ENCODE data around the gene FBXO31. TPM values are rescaled to one million over a fixed set of nuclear protein-coding genes. Genes with fewer than 3 reads are reported as not detected.
"Not testable (repeated sequence)": the region's sequence is repeated elsewhere in the genome, so short reads cannot be mapped to it uniquely, and the experiment has no call there.

Gene FBXO31
- total RNA-seq, 1 experiment from 2014 or later: 53.9 TPM

DNA sequence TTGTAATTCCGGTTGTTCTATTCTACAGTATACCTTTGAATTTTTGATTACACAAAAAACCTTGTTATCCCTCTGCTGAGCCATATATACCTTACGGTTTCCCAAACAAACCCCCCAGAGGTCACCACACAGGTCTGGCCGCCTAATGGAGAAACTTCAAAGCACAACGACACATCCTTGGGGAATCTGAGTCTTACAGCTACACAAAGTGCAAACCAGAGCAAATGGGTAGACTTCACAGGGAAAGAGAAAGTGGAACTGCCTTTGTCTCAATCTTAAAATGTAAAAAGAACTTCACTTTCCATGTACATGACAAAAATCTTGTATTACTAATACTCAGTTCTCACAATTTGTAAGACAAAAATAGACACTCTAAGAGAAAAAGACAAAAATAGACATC lies 2.7 kb downstream of the FBXO31 start:
- peak overlapping the region; percentile 88 for H3K4me3 Mint-ChIP-seq (ENCODE audit: unreplicated experiment)
- H3K9me3 Mint-ChIP-seq (ENCODE audit: unreplicated experiment): no peaks in the 10 kb centered on the region
- H3K27me3 Mint-ChIP-seq (ENCODE audit: insufficient read depth, unreplicated experiment): no peaks in the 10 kb centered on the region
- ChIA-PET POLR2A (interaction anchor here (0.6 to 4.8 kb wide), 4 partner anchors 13 to 84 kb away, joined by 3 to 101 read pairs (median 36); partner anchors contain the start of genes C16orf95 and MAP1LC3B), CTCF (interaction anchor here (0.7 to 2.0 kb wide), 4 partner anchors 9 to 852 kb away, joined by 3 to 8 read pairs (median 4); no protein-coding TSS in a partner anchor)
- TF ChIP-seq CTCF (IDR thresholded peaks at IDR 0.05; ENCODE audit: unreplicated experiment): no peak
- intact Hi-C loops (cut with micrococcal nuclease): no loop called here
- H3K27ac Mint-ChIP-seq (ENCODE audit: low read depth, unreplicated experiment): peak overlapping the region; percentile 39
- BruUV-seq (replicated peaks): TSS peak; percentile 36
- peaks cover 14% of the 10 kb centered on the region for H3K4me1 Mint-ChIP-seq (ENCODE audit: insufficient read depth, unreplicated experiment)
- no peak for DNase-seq (ENCODE audit: unreplicated experiment)
- peaks cover 22% of the 10 kb centered on the region for H3K36me3 Mint-ChIP-seq (ENCODE audit: insufficient read depth, unreplicated experiment)

DNA sequence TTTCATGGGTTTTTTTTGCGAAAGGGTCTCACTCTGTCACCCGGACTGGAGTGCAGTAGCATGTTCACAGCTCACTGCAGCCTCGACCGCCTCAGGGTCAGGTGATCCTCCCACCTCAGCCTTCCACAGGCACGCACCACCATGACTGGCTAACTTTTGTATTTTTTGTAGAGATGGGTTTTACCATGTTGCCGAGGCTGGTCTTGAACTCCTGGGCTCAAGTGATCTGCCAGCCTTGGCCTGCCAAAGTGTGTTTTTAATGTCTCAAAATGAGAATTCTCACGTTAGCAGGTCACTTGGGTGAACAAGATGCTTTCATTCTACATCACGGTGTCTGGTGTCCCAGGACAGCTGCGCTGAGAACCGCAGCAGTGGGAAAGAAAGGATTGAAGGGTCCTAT lies 3.2 kb downstream of the FBXO31 start:
- Mint-ChIP-seq H3K4me3 (ENCODE audit: unreplicated experiment) (peak overlapping the region; percentile 88), H3K36me3 (ENCODE audit: insufficient read depth, unreplicated experiment) (peaks cover 20% of the 10 kb centered on the region), H3K27ac (ENCODE audit: low read depth, unreplicated experiment) (peak overlapping the region; percentile 39), H3K9me3 (ENCODE audit: unreplicated experiment) (no peaks in the 10 kb centered on the region), H3K27me3 (ENCODE audit: insufficient read depth, unreplicated experiment) (no peaks in the 10 kb centered on the region), H3K4me1 (ENCODE audit: insufficient read depth, unreplicated experiment) (peaks cover 16% of the 10 kb centered on the region)
- no TSS peak for BruUV-seq (replicated peaks)
- ChIA-PET POLR2A (interaction anchor here (0.7 to 4.8 kb wide), 3 partner anchors 13 to 70 kb away, joined by 3 to 101 read pairs (median 69); partner anchors contain the start of genes C16orf95 and MAP1LC3B), CTCF (interaction anchor here (1.2 kb wide), 1 partner anchor 15 kb away, joined by 3 read pairs; no protein-coding TSS in a partner anchor)
- no peak for DNase-seq (ENCODE audit: unreplicated experiment)
- TF ChIP-seq CTCF (IDR thresholded peaks at IDR 0.05; ENCODE audit: unreplicated experiment): no peak
- intact Hi-C loops (cut with micrococcal nuclease): no loop called here

- not testable (repeated sequence) for H3K27ac Mint-ChIP-seq (ENCODE audit: low read depth, unreplicated experiment)
Measured at GRCh38 chr16:87379312-87379752, 4.2 kb downstream of the FBXO31 start.

GRCh38 chr16:87376660-87377059 lies 6.9 kb downstream of the FBXO31 start:
- DNase-seq (ENCODE audit: unreplicated experiment): no peak
- no TSS peak for BruUV-seq (replicated peaks)
- intact Hi-C loops (cut with micrococcal nuclease): no loop called here
- H3K9me3 Mint-ChIP-seq (ENCODE audit: unreplicated experiment): no peaks in the 10 kb centered on the region
- H3K36me3 Mint-ChIP-seq (ENCODE audit: insufficient read depth, unreplicated experiment): peaks cover 6% of the 10 kb centered on the region
- H3K4me1 Mint-ChIP-seq (ENCODE audit: insufficient read depth, unreplicated experiment): peaks cover 16% of the 10 kb centered on the region
- ChIA-PET POLR2A (interaction anchor here (2.2 to 3.7 kb wide), 3 partner anchors 11 to 59 kb away, joined by 11 to 40 read pairs (median 28); partner anchors contain the start of gene C16orf95), CTCF (no interaction called here)
- no peak for TF ChIP-seq CTCF (IDR thresholded peaks at IDR 0.05; ENCODE audit: unreplicated experiment)
- H3K27me3 Mint-ChIP-seq (ENCODE audit: insufficient read depth, unreplicated experiment): no peaks in the 10 kb centered on the region
- no peak overlapping the region for H3K4me3 Mint-ChIP-seq (ENCODE audit: unreplicated experiment)
- peak overlapping the region; percentile 99 for H3K27ac Mint-ChIP-seq (ENCODE audit: low read depth, unreplicated experiment)

More at GRCh38 chr16:87379312-87379752, 4.2 kb downstream of the FBXO31 start:
- DNase-seq (ENCODE audit: unreplicated experiment); CTCF ChIA-PET; H3K4me3 Mint-ChIP-seq (ENCODE audit: unreplicated experiment); H3K27me3 Mint-ChIP-seq (ENCODE audit: insufficient read depth, unreplicated experiment); BruUV-seq (replicated peaks); H3K9me3 Mint-ChIP-seq (ENCODE audit: unreplicated experiment); intact Hi-C loops (cut with micrococcal nuclease): not testable (repeated sequence)
- POLR2A ChIA-PET: interaction anchor here (0.8 to 0.9 kb wide), 2 partner anchors 13 to 15 kb away, joined by 3 read pairs; no protein-coding TSS in a partner anchor
- H3K36me3 Mint-ChIP-seq (ENCODE audit: insufficient read depth, unreplicated experiment): peaks cover 14% of the 10 kb centered on the region
- H3K4me1 Mint-ChIP-seq (ENCODE audit: insufficient read depth, unreplicated experiment): peaks cover 16% of the 10 kb centered on the region
